Measurements from ENCODE around the gene CRNKL1.
"Not testable (repeated sequence)": the region's sequence is repeated elsewhere in the genome, so short reads cannot be mapped to it uniquely, and the experiment has no call there.

CRNKL1 gene

DNA sequence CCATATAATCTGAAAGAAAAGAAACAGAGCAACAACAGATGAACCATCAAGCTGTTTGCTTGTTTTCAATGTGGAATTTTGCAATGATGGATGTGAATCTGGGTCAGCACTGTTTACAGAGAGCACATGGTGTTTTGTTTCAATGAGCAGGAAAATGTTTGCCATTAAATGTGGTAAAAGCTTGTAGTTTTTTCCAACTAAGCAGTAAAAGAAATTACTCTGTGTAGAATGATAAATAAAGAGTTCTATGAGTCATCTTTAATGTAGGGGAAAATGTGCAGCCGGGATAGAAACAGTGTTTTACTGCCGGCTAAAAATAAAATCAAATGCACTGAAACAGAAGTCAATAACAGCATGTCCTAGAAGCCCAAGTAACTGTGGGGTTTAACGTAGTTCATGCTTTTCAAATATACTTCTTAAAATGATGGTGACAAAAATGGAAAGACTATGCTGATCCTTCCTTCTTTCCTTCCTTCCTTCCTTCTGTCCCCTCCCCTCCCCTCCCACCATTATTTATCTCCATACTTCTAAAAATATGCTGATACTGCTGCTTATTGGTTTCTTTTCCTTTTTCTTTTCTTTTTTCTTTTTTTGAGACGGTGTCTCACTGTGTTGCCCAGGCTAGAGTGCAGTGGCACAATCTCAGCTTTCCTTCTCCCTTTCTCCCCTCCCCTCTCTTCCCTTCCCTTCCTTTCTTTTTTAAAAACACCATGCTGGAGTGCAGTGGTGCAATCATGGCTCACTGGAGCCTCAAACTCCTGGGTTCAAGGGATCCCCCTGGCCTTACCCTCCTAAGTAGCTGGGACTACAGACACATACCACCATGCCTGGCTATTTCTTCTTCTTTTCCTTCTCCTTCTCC is 41.4 kb downstream of the CRNKL1 start:
- DNase-seq (ENCODE audit: insufficient read length, low spot score), result peak; percentile 20

DNA sequence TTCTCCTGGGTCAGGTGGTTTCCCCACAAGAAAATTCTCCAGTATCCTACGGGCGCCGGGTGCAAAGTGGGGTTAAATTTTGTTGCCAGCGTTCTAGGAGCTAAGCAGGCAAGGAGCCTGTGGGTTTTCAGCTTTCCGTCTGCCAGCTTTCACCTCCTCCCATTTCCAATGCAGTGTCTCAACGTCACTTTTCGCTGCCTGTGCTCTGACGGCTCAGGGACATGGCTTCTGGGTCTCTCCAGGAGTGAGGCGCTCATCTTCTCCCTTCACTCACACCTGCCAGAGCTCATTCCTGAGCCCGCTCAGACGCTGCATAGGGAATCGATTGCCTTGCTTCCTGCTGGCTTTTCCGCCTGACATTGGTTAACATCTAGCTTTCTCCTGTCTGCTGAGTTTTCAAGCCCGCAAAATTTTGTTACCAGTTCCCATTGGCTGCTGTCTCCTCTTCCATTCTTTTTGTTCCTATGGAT is 42.4 kb downstream of the CRNKL1 start:
- DNase-seq (ENCODE audit: insufficient read length, low spot score) (no peak), FAIRE-seq (no peak)

More for the DNA sequence above, 41.4 kb downstream of the CRNKL1 start:
- FAIRE-seq, result no peak

DNA sequence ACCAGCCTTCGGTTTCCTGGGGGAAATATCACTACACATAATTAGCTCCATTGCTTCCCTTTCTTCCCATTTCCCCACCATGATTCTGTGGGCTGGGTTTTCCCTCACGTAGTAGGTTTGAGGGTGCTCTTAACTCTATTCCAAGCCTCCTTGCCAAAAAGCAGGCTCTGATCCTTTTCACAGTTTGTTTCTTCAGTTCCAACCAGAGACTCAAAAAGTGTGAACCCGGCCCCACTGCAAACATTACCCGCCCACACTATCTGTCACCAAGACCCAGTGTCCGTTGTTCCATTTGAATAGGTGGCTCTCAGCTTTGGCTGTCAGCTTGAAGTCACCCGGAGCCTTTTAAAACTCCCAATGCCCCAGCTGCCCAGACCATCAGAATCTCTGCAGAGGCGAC is 46.9 kb downstream of the CRNKL1 start:
- FAIRE-seq (no peak), DNase-seq (ENCODE audit: insufficient read length, low spot score) (no peak)

- DNase-seq (ENCODE audit: insufficient read length, low spot score); FAIRE-seq: not testable (repeated sequence)
Observed at GRCh38 chr20:20003955-20004322, 48.3 kb downstream of the CRNKL1 start.

- FAIRE-seq, result no peak
- DNase-seq (ENCODE audit: insufficient read length, low spot score), result no peak
Observed at GRCh38 chr20:20003031-20003954, 49.0 kb downstream of the CRNKL1 start.

GRCh38 chr20:20002101-20002998 is 49.9 kb downstream of the CRNKL1 start:
- FAIRE-seq (no peak), DNase-seq (ENCODE audit: insufficient read length, low spot score) (no peak)

GRCh38 chr20:20000211-20000968 is 51.9 kb downstream of the CRNKL1 start:
- DNase-seq (ENCODE audit: insufficient read length, low spot score) (no peak), FAIRE-seq (no peak)

DNA sequence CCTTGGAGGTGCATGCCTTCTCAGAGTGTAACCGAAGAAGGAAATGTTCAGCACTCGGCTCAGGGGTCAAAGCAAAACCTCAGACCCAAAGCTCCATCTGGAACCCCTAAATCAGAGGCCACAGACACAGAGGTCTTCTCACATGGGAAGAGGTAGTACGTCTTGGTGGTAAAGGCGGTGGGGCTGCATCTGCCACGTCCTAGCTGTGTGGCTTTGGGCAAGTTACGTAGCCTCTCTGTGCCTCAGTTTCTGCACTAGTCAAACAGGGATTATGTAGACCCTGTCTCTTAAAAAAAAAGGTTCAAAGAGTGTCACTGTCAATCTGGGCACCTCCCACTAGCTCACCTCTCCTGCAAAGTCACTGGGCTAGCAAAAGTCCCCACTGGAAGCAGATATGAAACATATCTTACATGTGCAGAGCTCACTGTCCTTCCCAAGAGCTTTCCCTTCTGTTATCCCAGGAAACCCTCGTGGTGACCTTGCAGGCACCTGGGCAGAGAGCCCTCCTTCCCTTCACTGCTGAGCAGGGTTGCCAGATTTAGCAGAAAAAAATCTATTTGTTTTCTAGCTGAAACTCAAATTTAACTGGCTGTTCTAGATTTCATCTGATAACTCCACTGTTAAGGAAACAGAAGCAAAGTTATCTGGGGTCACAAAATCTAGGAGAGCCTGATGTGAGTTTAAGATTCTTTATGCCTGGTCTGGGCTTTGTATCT is 53.1 kb downstream of the CRNKL1 start:
- DNase-seq (ENCODE audit: insufficient read length, low spot score), result no peak
- no peak for FAIRE-seq

GRCh38 chr20:19996917-19997316 is 55.3 kb downstream of the CRNKL1 start:
- no peak for FAIRE-seq
- DNase-seq (ENCODE audit: insufficient read length, low spot score), result no peak

DNA sequence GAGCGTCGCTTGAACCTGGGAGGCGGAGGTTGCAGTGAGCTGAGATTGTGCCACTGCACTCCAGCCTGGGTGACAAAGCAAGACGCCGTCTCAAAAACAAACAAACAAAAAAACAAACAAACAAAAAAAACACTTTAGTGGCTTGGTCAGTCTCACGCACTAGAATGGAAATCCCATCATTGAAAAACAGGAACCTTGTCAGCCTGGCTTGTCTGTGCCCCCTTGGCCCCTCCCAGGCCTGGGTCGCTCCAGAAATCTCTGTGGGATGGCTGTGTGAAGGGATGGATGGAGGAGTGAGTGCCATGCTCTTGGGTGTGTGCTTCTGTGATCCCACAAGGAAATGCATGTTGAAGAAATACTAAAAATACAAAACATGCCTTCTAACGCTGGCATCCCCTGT is 56.0 kb downstream of the CRNKL1 start:
- no peak for DNase-seq (ENCODE audit: insufficient read length, low spot score)
- no peak for FAIRE-seq

- FAIRE-seq (no peak), DNase-seq (ENCODE audit: insufficient read length, low spot score) (peak; percentile 51)
Observed at GRCh38 chr20:19995220-19995863, 56.9 kb downstream of the CRNKL1 start.

GRCh38 chr20:19993958-19994669 is 58.2 kb downstream of the CRNKL1 start:
- no peak for FAIRE-seq
- DNase-seq (ENCODE audit: insufficient read length, low spot score), result no peak

- peak; percentile 80 for DNase-seq (ENCODE audit: insufficient read length, low spot score)
- FAIRE-seq, result peak; percentile 69
Observed at GRCh38 chr20:19992996-19993908, 59.0 kb downstream of the CRNKL1 start.

DNA sequence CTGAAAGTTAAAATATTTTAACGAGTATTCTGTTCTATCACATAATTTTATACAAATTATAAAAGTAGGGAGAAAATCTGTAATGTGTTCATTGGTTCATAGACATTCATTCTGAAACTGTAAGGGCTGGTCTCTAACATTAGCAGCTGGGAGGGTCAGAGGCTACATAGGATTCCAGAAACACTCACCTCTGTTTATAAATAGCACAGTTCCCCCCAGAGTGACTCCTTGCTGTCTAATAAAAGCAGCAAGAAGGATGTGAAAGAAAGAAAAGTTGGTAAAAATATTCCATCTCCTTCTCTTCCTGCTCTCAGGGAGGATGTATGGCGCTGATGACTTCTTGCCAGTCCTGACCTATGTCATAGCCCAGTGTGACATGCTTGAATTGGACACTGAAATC is 60.4 kb downstream of the CRNKL1 start:
- DNase-seq (ENCODE audit: insufficient read length, low spot score) (no peak), FAIRE-seq (no peak)

- FAIRE-seq, result no peak
- DNase-seq (ENCODE audit: insufficient read length, low spot score), result no peak
Observed at GRCh38 chr20:19991308-19991707, 61.0 kb downstream of the CRNKL1 start.

- DNase-seq (ENCODE audit: insufficient read length, low spot score) (no peak), FAIRE-seq (no peak)
Observed at GRCh38 chr20:19990850-19991249, 61.4 kb downstream of the CRNKL1 start.

DNA sequence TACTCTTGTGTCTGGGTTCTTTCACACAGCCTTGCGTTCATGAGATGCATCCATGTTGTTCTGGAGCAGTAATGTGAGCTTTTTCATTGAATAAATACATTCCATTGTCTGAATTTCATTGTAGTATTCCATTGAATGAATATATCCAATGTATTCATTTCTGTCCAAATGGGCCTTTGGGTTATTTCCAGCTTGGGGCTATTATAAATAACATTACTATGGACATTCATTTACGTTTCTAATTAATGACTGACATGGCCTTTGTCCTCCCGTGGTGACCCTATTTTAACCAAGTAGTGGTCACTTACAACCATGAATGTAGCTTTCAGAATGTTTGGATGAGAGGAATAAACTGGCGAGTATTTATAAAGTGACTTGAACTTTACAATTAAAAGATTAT is 65.2 kb downstream of the CRNKL1 start:
- FAIRE-seq (no peak), DNase-seq (ENCODE audit: insufficient read length, low spot score) (no peak)
